GM19240 (cell line): ENCODE data around the gene INVS.
"Not testable (repeated sequence)": the region's sequence is repeated elsewhere in the genome, so short reads cannot be mapped to it uniquely, and the experiment has no call there.

Experiments
- DNase-seq: peaks from one replicate; pipeline ENCODE4 v3.0.0; 2011; ENCODE audit warnings: low spot score; ENCODE audit not compliant: insufficient read length

INVS gene

GRCh38 chr9:100098887-100099721 lies at the start of gene INVS, which contains the start of gene ERP44:
Gene INVS (plus strand): TSS chr9:100099243. CDS start chr9:100104522, 5,279 bp downstream.
Gene ERP44 (minus strand): TSS chr9:100099000. CDS start chr9:100098840, 160 bp downstream.
- DNase-seq = peak; percentile 84

- DNase-seq = no peak
Observed at GRCh38 chr9:100049551-100049950, 49.5 kb upstream of the INVS start.

GRCh38 chr9:100052375-100052774 lies 46.7 kb upstream of the INVS start:
- no peak for DNase-seq

- DNase-seq = no peak
Observed at GRCh38 chr9:100056561-100056960, 42.5 kb upstream of the INVS start.

- DNase-seq = no peak
Observed at GRCh38 chr9:100057624-100058023, 41.4 kb upstream of the INVS start.

GRCh38 chr9:100058699-100059579 lies 40.1 kb upstream of the INVS start:
- no peak for DNase-seq

- not testable (repeated sequence) for DNase-seq
Observed at GRCh38 chr9:100062683-100063082, 36.4 kb upstream of the INVS start.

- no peak for DNase-seq
Observed at GRCh38 chr9:100063185-100063584, 35.9 kb upstream of the INVS start.

- DNase-seq = no peak
Observed at GRCh38 chr9:100064872-100065581, 34.0 kb upstream of the INVS start.

GRCh38 chr9:100066539-100066938 lies 32.5 kb upstream of the INVS start:
- DNase-seq = no peak

- DNase-seq = not testable (repeated sequence)
Observed at GRCh38 chr9:100067990-100068389, 31.1 kb upstream of the INVS start.

GRCh38 chr9:100069068-100069467 lies 30.0 kb upstream of the INVS start:
- DNase-seq = not testable (repeated sequence)

- DNase-seq = no peak
Observed at GRCh38 chr9:100070104-100071041, 28.7 kb upstream of the INVS start.

- DNase-seq = no peak
Observed at GRCh38 chr9:100071271-100071670, 27.8 kb upstream of the INVS start.

GRCh38 chr9:100072805-100073204 lies 26.2 kb upstream of the INVS start:
- DNase-seq = no peak

- no peak for DNase-seq
Observed at GRCh38 chr9:100074093-100074492, 24.9 kb upstream of the INVS start.

GRCh38 chr9:100074989-100075388 lies 24.1 kb upstream of the INVS start:
- DNase-seq = no peak

GRCh38 chr9:100076256-100076655 lies 22.8 kb upstream of the INVS start:
- not testable (repeated sequence) for DNase-seq

GRCh38 chr9:100082782-100083181 lies 16.3 kb upstream of the INVS start:
- DNase-seq = no peak

- DNase-seq = no peak
Observed at GRCh38 chr9:100083448-100084127, 15.5 kb upstream of the INVS start.
